ENCODE results near the gene SLC29A4.

GRCh38 chr7:5255832-5256231 lies 26.9 kb upstream of the SLC29A4 start:
- TF ChIP-seq CTCF (IDR thresholded peaks at IDR 0.05) (no peak), REST (IDR thresholded peaks at IDR 0.05; ENCODE audit: insufficient read depth in 1 of 2, low read depth in 2 of 2, low read length in 1 of 2) (no peak), POLR2AphosphoS5 (IDR thresholded peaks at IDR 0.05; ENCODE audit: low read depth, low read length) (no peak)
